H9 (cell line): ENCODE measurements around the gene CD80. TPM values are rescaled to one million over a fixed set of nuclear protein-coding genes. Genes with fewer than 3 reads are reported as not detected.

ENCODE experiments used
- DNase-seq: peaks from one replicate; pipeline ENCODE4 v3.0.0-alpha.2; 2017
- H2AFZ ChIP-seq: one replicate; pipeline ENCODE4 v1.6.1; 2013; ENCODE audit warnings: mild to moderate bottlenecking, low read length, control low read depth, moderate library complexity
- H2AK5ac ChIP-seq: 2 replicates; pipeline ENCODE4 v1.6.1; 2013; ENCODE audit warnings: low read length, control low read depth, mixed read lengths; ENCODE audit not compliant: insufficient read length
- H2BK120ac ChIP-seq: one replicate; pipeline ENCODE4 v1.6.1; 2013; ENCODE audit warnings: low read depth, mild to moderate bottlenecking, low read length, control low read depth, inconsistent platforms; ENCODE audit not compliant: poor library complexity, severe bottlenecking
- H2BK12ac ChIP-seq: 2 replicates; pipeline ENCODE4 v1.6.1; 2013; ENCODE audit warnings: low read length, control low read depth, mixed read lengths, low read depth; ENCODE audit not compliant: insufficient read length
- H2BK15ac ChIP-seq: 2 replicates; pipeline ENCODE4 v1.6.1; 2013; ENCODE audit warnings: low read depth, low read length, control low read depth
- H2BK20ac ChIP-seq: one replicate; pipeline ENCODE4 v1.6.1; 2013; ENCODE audit warnings: low read depth, mild to moderate bottlenecking, low read length, control low read depth, inconsistent platforms; ENCODE audit not compliant: poor library complexity, severe bottlenecking
- H2BK5ac ChIP-seq: 2 replicates; pipeline ENCODE4 v1.6.1; 2013; ENCODE audit warnings: low read length, control low read depth, mixed read lengths; ENCODE audit not compliant: insufficient read length
- H3K14ac ChIP-seq: 2 replicates; pipeline ENCODE4 v1.6.1; 2013; ENCODE audit warnings: low read length, control low read depth; ENCODE audit not compliant: insufficient read depth
- H3K18ac ChIP-seq: 2 replicates; pipeline ENCODE4 v1.6.1; 2013; ENCODE audit warnings: low read depth, mild to moderate bottlenecking, mixed read lengths, low read length, control low read depth; ENCODE audit not compliant: insufficient read length
- H3K23ac ChIP-seq: 2 replicates; pipeline ENCODE4 v1.6.1; 2013; ENCODE audit warnings: low read length, control low read depth, mixed read lengths, low read depth; ENCODE audit not compliant: insufficient read length
- H3K23me2 ChIP-seq: 2 replicates; pipeline ENCODE4 v1.6.1; 2013; ENCODE audit warnings: low read depth, mild to moderate bottlenecking, mixed read lengths, low read length, control low read depth; ENCODE audit not compliant: insufficient read length, poor library complexity, severe bottlenecking
- H3K27ac ChIP-seq: 2 replicates; pipeline ENCODE4 v1.5.1; 2013; ENCODE audit warnings: low read length, control low read depth, mixed read lengths, low read depth; ENCODE audit not compliant: insufficient read length
- H3K27me3 ChIP-seq: 2 replicates; pipeline ENCODE4 v1.6.1; 2013; ENCODE audit warnings: low read length, control low read depth, inconsistent platforms; ENCODE audit not compliant: insufficient read depth
- H3K4ac ChIP-seq: 2 replicates; pipeline ENCODE4 v1.6.1; 2013; ENCODE audit warnings: low read depth, mild to moderate bottlenecking, control low read depth, inconsistent platforms, low read length, moderate library complexity
- H3K4me1 ChIP-seq: 2 replicates; pipeline ENCODE4 v1.6.1; 2013; ENCODE audit warnings: low read length, control low read depth, inconsistent platforms; ENCODE audit not compliant: insufficient read depth
- H3K4me2 ChIP-seq: 2 replicates; pipeline ENCODE4 v1.6.1; 2013; ENCODE audit warnings: low read length, control low read depth, mixed read lengths; ENCODE audit not compliant: insufficient read length, insufficient read depth
- H3K56ac ChIP-seq: 2 replicates; pipeline ENCODE4 v1.6.1; 2013; ENCODE audit warnings: low read depth, mild to moderate bottlenecking, mixed read lengths, low read length, control low read depth; ENCODE audit not compliant: insufficient read length
- H3K79me1 ChIP-seq: 2 replicates; pipeline ENCODE4 v1.6.1; 2013; ENCODE audit warnings: low read depth, mild to moderate bottlenecking, moderate library complexity, low read length, control low read depth, inconsistent platforms; ENCODE audit not compliant: insufficient read depth, poor library complexity, severe bottlenecking
- H3K79me2 ChIP-seq: 2 replicates; pipeline ENCODE4 v1.6.1; 2013; ENCODE audit warnings: low read length, control low read depth, inconsistent platforms; ENCODE audit not compliant: insufficient read depth
- H3K9ac ChIP-seq: 2 replicates; pipeline ENCODE4 v1.6.1; 2013; ENCODE audit warnings: low read length, control low read depth, mixed read lengths; ENCODE audit not compliant: insufficient read length; ENCODE audit errors: extremely low read depth
- H3K9me3 ChIP-seq: one replicate; pipeline ENCODE4 v1.6.1; 2013; ENCODE audit warnings: low read depth, low read length, inconsistent platforms; ENCODE audit not compliant: control insufficient read depth
- H3T11ph ChIP-seq: one replicate; pipeline ENCODE4 v1.6.1; 2013; ENCODE audit warnings: mild to moderate bottlenecking, low read length, control low read depth, inconsistent platforms
- H4K20me1 ChIP-seq: one replicate; pipeline ENCODE4 v1.6.1; 2013; ENCODE audit not compliant: control insufficient read depth, insufficient read length, insufficient read depth
- H4K5ac ChIP-seq: 2 replicates; pipeline ENCODE4 v1.6.1; 2013; ENCODE audit warnings: low read depth, mild to moderate bottlenecking, mixed read lengths, low read length, control low read depth; ENCODE audit not compliant: insufficient read length
- H4K8ac ChIP-seq: replicated peaks from 2 replicates; pipeline ENCODE4 v1.6.1; 2013; ENCODE audit warnings: low read length, control low read depth, mixed read lengths, low read depth; ENCODE audit not compliant: insufficient read length
- H4K91ac ChIP-seq: 2 replicates; pipeline ENCODE4 v1.6.1; 2013; ENCODE audit warnings: low read depth, mild to moderate bottlenecking, moderate library complexity, mixed read lengths, low read length, control low read depth; ENCODE audit not compliant: insufficient read length
- H3K27ac Mint-ChIP-seq, 3 experiments: 2 replicates in 2 of 3; 3 replicates in 1 of 3; pipeline ENCODE4 v1.8.0; 2020 to 2021; ENCODE audit warnings: mixed read lengths in 3 of 3, mild to moderate bottlenecking in 1 of 3, moderate library complexity in 1 of 3
- H3K27me3 Mint-ChIP-seq: 2 replicates; pipeline ENCODE4 v1.8.0; 2021; ENCODE audit warnings: low read depth, mild to moderate bottlenecking, moderate library complexity, mixed read lengths
- H3K36me3 Mint-ChIP-seq, 3 experiments: 2 replicates in 2 of 3; 3 replicates in 1 of 3; pipeline ENCODE4 v1.8.0; 2020 to 2021; ENCODE audit warnings: low read depth in 3 of 3, mixed read lengths in 3 of 3; ENCODE audit not compliant: insufficient read depth in 1 of 3
- H3K4me1 Mint-ChIP-seq, 2 experiments: 2 replicates each; pipeline ENCODE4 v1.8.0; 2020; ENCODE audit warnings: mixed read lengths in 2 of 2
- H3K4me3 Mint-ChIP-seq, 2 experiments: 2 replicates in 1 of 2; 3 replicates in 1 of 2; pipeline ENCODE4 v1.8.0; 2020 to 2021; ENCODE audit warnings: mild to moderate bottlenecking in 2 of 2, mixed read lengths in 2 of 2, moderate library complexity in 1 of 2
- H3K9me3 Mint-ChIP-seq, 2 experiments: 2 replicates in 1 of 2; 3 replicates in 1 of 2; pipeline ENCODE4 v1.8.0; 2020; ENCODE audit warnings: mild to moderate bottlenecking in 2 of 2, mixed read lengths in 2 of 2, moderate library complexity in 1 of 2
- CTCF ChIP-seq: fragments of 200-600 bp; sonication (generic); conservative IDR thresholded peaks from 3 replicates; pipeline ENCODE4 v1.8.0; 2021; ENCODE audit warnings: antibody characterized with exemption, mild to moderate bottlenecking
- WGBS: extraction: QIAGEN DNeasy Blood & Tissue Kit; methylation state at CpG from one replicate; pipeline ENCODE4 v1.1.7; 2013; ENCODE audit warnings: missing lambda C conversion rate, low lambda C conversion rate, mixed read lengths; ENCODE audit not compliant: insufficient read length; ENCODE audit errors: extremely low coverage; 5-methylcytosine and 5-hydroxymethylcytosine counted together
- total RNA-seq: library from RNA; stranded (reverse); gene quantifications from 2 replicates; pipeline ENCODE4 v1.2.1, GENCODE V29; 2021

CD80 gene
- total RNA-seq, 1 experiment from 2014 or later: not detected

- peaks cover 15% of the 10 kb centered on the region for H3K27me3 Mint-ChIP-seq
- no peaks in the 10 kb centered on the region for H3K9me3 Mint-ChIP-seq
- Histone ChIP-seq H3K56ac (no peak within 1 kb of the TSS), H3K4ac (no peak within 1 kb of the TSS), H3K4me1 (peaks cover 3% of the 10 kb centered on the region), H3K23ac (no peak within 1 kb of the TSS), H3K23me2 (peaks cover 10% of the 10 kb centered on the region), H4K8ac (no peak within 1 kb of the TSS), H4K20me1 (no peaks in the 10 kb centered on the region), H2BK20ac (no peak within 1 kb of the TSS), H3T11ph (no peak within 1 kb of the TSS), H2BK15ac (no peak within 1 kb of the TSS), H4K91ac (no peak within 1 kb of the TSS), H3K79me2 (no peaks in the 10 kb centered on the region), H2AK5ac (no peak within 1 kb of the TSS), H2BK12ac (no peak within 1 kb of the TSS), H3K9ac (peak within 1 kb of the TSS; percentile 78), H3K14ac (peak within 1 kb of the TSS; percentile 82), H3K27ac (no peak within 1 kb of the TSS), H3K9me3 (no peaks in the 10 kb centered on the region), H2BK5ac (no peak within 1 kb of the TSS), H3K18ac (peak within 1 kb of the TSS; percentile 58), H3K79me1 (no peaks in the 10 kb centered on the region), H2AFZ (peak within 1 kb of the TSS; percentile 72), H4K5ac (peak within 1 kb of the TSS; percentile 27), H3K4me2 (peak within 1 kb of the TSS; percentile 88), H2BK120ac (no peak within 1 kb of the TSS), H3K27me3 (peaks cover 3% of the 10 kb centered on the region; the same call in 1 of the 2 replicates)
- DNase-seq: peak; percentile 82
- H3K4me1 Mint-ChIP-seq: peaks cover 8 to 17% of the 10 kb centered on the region in 2 experiments
- peak within 1 kb of the TSS; percentile 77 to 96 (median 89); a peak in 4 of 7 replicates for H3K27ac Mint-ChIP-seq
- TF ChIP-seq CTCF: no peak
- peaks cover 0 to 4% (median 0%) of the 10 kb centered on the region in 3 experiments; a peak in 3 of 7 replicates for H3K36me3 Mint-ChIP-seq
- WGBS: no CpG with 5 or more reads among the region's 68 CpGs
- peak within 1 kb of the TSS; percentile 83 to 91 for H3K4me3 Mint-ChIP-seq
Observed at GRCh38 chr3:119579366-119580066, 20.1 kb upstream of the CD80 start, which contains the start of gene ADPRH. Gene ADPRH, plus strand, starts transcription at chr3:119579492. Its CDS starts 2,678 bp downstream, at chr3:119582170.
